ENCODE measurements around the gene CSN3. TPM values are rescaled to one million over a fixed set of nuclear protein-coding genes. Genes with fewer than 3 reads are reported as not detected.
"Not testable (repeated sequence)": the region's sequence is repeated elsewhere in the genome, so short reads cannot be mapped to it uniquely, and the experiment has no call there.

The CSN3 gene
- total RNA-seq, 1 donor from 2014 or later, result not detected

DNA sequence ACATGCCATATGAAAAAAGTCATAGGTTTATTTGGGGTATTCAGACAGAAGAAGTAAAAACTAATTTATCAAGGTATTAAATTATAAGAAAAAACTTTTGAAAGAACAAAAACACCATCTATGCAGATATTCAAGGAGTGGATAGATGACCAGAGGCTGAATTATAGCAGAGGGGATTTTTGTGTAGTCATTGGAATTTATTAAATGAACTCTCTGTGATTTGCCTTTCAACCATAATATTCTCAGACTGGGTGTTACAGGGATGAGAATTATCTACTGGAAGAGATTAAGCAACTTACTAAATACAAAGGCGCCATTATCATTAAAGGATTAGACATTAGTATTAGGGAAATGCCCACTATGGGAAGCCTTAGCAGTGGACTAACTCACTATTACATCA, 25.8 kb upstream of the CSN3 start:
- peak; percentile 47 for FAIRE-seq
- H3K4me2 ChIP-seq (ENCODE audit: low read length); H3K4me1 Mint-ChIP-seq (ENCODE audit: low read depth, unreplicated experiment); H3K9ac ChIP-seq (ENCODE audit: low read length); H4K20me1 ChIP-seq (ENCODE audit: insufficient read depth, low read length); H3K27me3 Mint-ChIP-seq (ENCODE audit: low read depth, unreplicated experiment); H3K27ac Mint-ChIP-seq (ENCODE audit: unreplicated experiment); DNase-seq (ENCODE audit: low read depth); H3K9me3 ChIP-seq (ENCODE audit: insufficient read depth, low read depth, low read length); H3K27me3 ChIP-seq (ENCODE audit: insufficient read depth, low read length); H3K4me3 Mint-ChIP-seq (ENCODE audit: unreplicated experiment); H2AFZ ChIP-seq (ENCODE audit: low read depth, low read length); H3K27ac ChIP-seq (ENCODE audit: low read depth, low read length); H3K4me1 ChIP-seq (ENCODE audit: insufficient read depth, low read length); H3K4me3 ChIP-seq (ENCODE audit: insufficient read depth, low read depth, low read length); H3K36me3 Mint-ChIP-seq (ENCODE audit: low read depth, unreplicated experiment); H3K36me3 ChIP-seq (ENCODE audit: insufficient read depth, low read length); H3K9me3 Mint-ChIP-seq (ENCODE audit: unreplicated experiment); H3K79me2 ChIP-seq (ENCODE audit: insufficient read depth, low read length): not testable (repeated sequence)

DNA sequence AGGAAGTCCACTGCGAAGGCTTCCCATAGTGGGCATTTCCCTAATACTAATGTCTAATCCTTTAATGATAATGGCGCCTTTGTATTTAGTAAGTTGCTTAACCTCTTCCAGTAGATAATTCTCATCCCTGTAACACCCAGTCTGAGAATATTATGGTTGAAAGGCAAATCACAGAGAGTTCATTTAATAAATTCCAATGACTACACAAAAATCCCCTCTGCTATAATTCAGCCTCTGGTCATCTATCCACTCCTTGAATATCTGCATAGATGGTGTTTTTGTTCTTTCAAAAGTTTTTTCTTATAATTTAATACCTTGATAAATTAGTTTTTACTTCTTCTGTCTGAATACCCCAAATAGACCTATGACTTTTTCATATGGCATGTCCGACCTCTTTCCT, 21.0 kb upstream of the CSN3 start:
- not testable (repeated sequence) for H3K27ac ChIP-seq (ENCODE audit: low read depth, low read length); H3K27me3 Mint-ChIP-seq (ENCODE audit: low read depth, unreplicated experiment); H3K36me3 Mint-ChIP-seq (ENCODE audit: low read depth, unreplicated experiment); H4K20me1 ChIP-seq (ENCODE audit: insufficient read depth, low read length); FAIRE-seq; H3K9me3 Mint-ChIP-seq (ENCODE audit: unreplicated experiment); H3K4me3 ChIP-seq (ENCODE audit: insufficient read depth, low read depth, low read length); H3K4me1 ChIP-seq (ENCODE audit: insufficient read depth, low read length); H3K79me2 ChIP-seq (ENCODE audit: insufficient read depth, low read length); H3K27ac Mint-ChIP-seq (ENCODE audit: unreplicated experiment); H3K9me3 ChIP-seq (ENCODE audit: insufficient read depth, low read depth, low read length); H2AFZ ChIP-seq (ENCODE audit: low read depth, low read length); H3K27me3 ChIP-seq (ENCODE audit: insufficient read depth, low read length); H3K4me2 ChIP-seq (ENCODE audit: low read length); H3K4me3 Mint-ChIP-seq (ENCODE audit: unreplicated experiment); H3K4me1 Mint-ChIP-seq (ENCODE audit: low read depth, unreplicated experiment); DNase-seq (ENCODE audit: low read depth); H3K36me3 ChIP-seq (ENCODE audit: insufficient read depth, low read length); H3K9ac ChIP-seq (ENCODE audit: low read length)

DNA sequence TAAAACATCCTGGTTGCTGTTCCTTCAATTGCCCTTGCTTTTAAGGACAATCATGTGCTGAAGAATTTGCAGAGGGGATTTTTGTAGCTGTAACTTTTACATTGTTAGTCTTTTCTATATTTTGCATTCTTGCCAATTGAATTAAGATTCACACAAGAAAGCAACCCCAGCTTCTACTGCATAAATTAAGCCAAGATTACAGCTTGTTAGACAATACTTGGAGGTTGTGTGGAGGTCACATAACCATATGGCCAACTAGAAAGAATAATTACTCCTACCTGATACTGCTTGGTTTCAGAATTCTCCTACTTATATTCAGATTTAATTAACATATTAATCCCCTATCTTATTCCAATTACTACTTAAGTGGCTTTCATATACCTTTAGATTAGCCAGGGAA, 20.6 kb upstream of the CSN3 start:
- not testable (repeated sequence) for H3K9me3 Mint-ChIP-seq (ENCODE audit: unreplicated experiment)

DNA sequence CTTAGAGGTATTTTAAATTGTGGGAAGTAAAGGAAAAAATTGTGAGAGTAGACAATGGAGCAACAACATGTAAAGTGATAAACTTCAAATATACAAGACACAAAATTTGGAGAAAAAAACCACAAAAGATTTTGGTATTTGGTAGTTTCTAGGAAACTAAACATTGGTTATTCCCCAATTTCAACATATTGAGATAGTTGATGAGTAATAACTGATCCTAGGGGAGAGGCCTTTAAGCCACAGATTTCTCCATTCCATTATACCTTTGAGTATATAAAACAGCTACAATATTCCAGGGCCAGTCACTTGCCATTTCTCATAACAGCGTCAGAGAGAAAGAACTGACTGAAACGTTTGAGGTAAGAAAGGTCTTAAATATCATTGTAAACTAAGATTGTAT, 16.6 kb upstream of the CSN3 start, which contains the start of gene FDCSP:
TSS of gene FDCSP (plus strand) at position 301 of the 400 bp plus-strand sequence. CDS start 5,071 bp downstream, outside the sequence.
- H4K20me1 ChIP-seq (ENCODE audit: insufficient read depth, low read length), result no peaks in the 10 kb centered on the region
- no peaks in the 10 kb centered on the region for H3K27me3 ChIP-seq (ENCODE audit: insufficient read depth, low read length)
- DNase-seq (ENCODE audit: low read depth) (no peak), FAIRE-seq (no peak)
- no peak within 1 kb of the TSS for H3K4me3 ChIP-seq (ENCODE audit: insufficient read depth, low read depth, low read length)
- Mint-ChIP-seq H3K4me1 (ENCODE audit: low read depth, unreplicated experiment) (no peaks in the 10 kb centered on the region), H3K9me3 (ENCODE audit: unreplicated experiment) (no peaks in the 10 kb centered on the region), H3K4me3 (ENCODE audit: unreplicated experiment) (no peak within 1 kb of the TSS), H3K27me3 (ENCODE audit: low read depth, unreplicated experiment) (no peaks in the 10 kb centered on the region), H3K36me3 (ENCODE audit: low read depth, unreplicated experiment) (no peaks in the 10 kb centered on the region), H3K27ac (ENCODE audit: unreplicated experiment) (no peak within 1 kb of the TSS)
- no peaks in the 10 kb centered on the region for H3K79me2 ChIP-seq (ENCODE audit: insufficient read depth, low read length)
- H3K36me3 ChIP-seq (ENCODE audit: insufficient read depth, low read length), result no peaks in the 10 kb centered on the region
- H3K9me3 ChIP-seq (ENCODE audit: insufficient read depth, low read depth, low read length), result no peaks in the 10 kb centered on the region
- no peak within 1 kb of the TSS for H3K9ac ChIP-seq (ENCODE audit: low read length)
- TF ChIP-seq EZH2 (IDR thresholded peaks at IDR 0.05; ENCODE audit: insufficient read depth, low read length), result no peak
- TF ChIP-seq, protein P1, sequence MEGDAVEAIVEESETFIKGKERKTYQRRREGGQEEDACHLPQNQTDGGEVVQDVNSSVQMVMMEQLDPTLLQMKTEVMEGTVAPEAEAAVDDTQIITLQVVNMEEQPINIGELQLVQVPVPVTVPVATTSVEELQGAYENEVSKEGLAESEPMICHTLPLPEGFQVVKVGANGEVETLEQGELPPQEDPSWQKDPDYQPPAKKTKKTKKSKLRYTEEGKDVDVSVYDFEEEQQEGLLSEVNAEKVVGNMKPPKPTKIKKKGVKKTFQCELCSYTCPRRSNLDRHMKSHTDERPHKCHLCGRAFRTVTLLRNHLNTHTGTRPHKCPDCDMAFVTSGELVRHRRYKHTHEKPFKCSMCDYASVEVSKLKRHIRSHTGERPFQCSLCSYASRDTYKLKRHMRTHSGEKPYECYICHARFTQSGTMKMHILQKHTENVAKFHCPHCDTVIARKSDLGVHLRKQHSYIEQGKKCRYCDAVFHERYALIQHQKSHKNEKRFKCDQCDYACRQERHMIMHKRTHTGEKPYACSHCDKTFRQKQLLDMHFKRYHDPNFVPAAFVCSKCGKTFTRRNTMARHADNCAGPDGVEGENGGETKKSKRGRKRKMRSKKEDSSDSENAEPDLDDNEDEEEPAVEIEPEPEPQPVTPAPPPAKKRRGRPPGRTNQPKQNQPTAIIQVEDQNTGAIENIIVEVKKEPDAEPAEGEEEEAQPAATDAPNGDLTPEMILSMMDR (IDR thresholded peaks at IDR 0.05; ENCODE audit: insufficient read depth, low read depth, low read length), result no peak
- no peak within 1 kb of the TSS for H3K4me2 ChIP-seq (ENCODE audit: low read length)
- no peak within 1 kb of the TSS for H2AFZ ChIP-seq (ENCODE audit: low read depth, low read length)
- no peak within 1 kb of the TSS for H3K27ac ChIP-seq (ENCODE audit: low read depth, low read length)
- no peaks in the 10 kb centered on the region for H3K4me1 ChIP-seq (ENCODE audit: insufficient read depth, low read length)

More for the DNA sequence above, 20.6 kb upstream of the CSN3 start:
- not testable (repeated sequence) for H3K79me2 ChIP-seq (ENCODE audit: insufficient read depth, low read length); H3K4me1 Mint-ChIP-seq (ENCODE audit: low read depth, unreplicated experiment); H3K36me3 Mint-ChIP-seq (ENCODE audit: low read depth, unreplicated experiment); H3K9ac ChIP-seq (ENCODE audit: low read length); H3K9me3 ChIP-seq (ENCODE audit: insufficient read depth, low read depth, low read length); H3K36me3 ChIP-seq (ENCODE audit: insufficient read depth, low read length); H3K27ac ChIP-seq (ENCODE audit: low read depth, low read length); H4K20me1 ChIP-seq (ENCODE audit: insufficient read depth, low read length); H3K27ac Mint-ChIP-seq (ENCODE audit: unreplicated experiment); H2AFZ ChIP-seq (ENCODE audit: low read depth, low read length); H3K4me1 ChIP-seq (ENCODE audit: insufficient read depth, low read length); FAIRE-seq; H3K4me2 ChIP-seq (ENCODE audit: low read length); H3K4me3 Mint-ChIP-seq (ENCODE audit: unreplicated experiment); H3K27me3 ChIP-seq (ENCODE audit: insufficient read depth, low read length); DNase-seq (ENCODE audit: low read depth); H3K4me3 ChIP-seq (ENCODE audit: insufficient read depth, low read depth, low read length); H3K27me3 Mint-ChIP-seq (ENCODE audit: low read depth, unreplicated experiment)

Data from astrocyte (in vitro differentiated cells and primary cell).